ENCODE measurements around the gene MBD2.
"Not testable (repeated sequence)": the region's sequence is repeated elsewhere in the genome, so short reads cannot be mapped to it uniquely, and the experiment has no call there.

MBD2 gene

DNA sequence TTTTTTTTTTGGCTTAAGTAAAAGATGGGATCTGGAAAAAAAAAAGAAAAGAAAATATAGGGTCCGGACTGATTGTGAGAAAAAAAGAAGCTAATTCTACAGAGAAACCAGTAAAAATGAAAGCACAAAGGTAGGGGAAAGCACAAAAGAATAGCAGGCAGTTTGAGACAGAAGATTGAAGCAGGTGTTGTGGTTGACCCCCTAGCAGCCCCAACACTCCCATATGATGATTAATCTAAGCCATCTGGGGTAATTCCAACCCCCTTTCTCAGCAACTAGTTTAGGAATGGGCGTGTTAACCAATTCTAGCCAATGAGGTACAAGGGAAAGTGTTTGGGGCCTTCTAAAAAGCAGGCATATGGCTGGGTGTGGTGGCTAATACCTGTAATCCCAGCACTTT lies 77.0 kb downstream of the MBD2 start:
- peak in 1 of 2 experiments; percentile 38 for DNase-seq

DNA sequence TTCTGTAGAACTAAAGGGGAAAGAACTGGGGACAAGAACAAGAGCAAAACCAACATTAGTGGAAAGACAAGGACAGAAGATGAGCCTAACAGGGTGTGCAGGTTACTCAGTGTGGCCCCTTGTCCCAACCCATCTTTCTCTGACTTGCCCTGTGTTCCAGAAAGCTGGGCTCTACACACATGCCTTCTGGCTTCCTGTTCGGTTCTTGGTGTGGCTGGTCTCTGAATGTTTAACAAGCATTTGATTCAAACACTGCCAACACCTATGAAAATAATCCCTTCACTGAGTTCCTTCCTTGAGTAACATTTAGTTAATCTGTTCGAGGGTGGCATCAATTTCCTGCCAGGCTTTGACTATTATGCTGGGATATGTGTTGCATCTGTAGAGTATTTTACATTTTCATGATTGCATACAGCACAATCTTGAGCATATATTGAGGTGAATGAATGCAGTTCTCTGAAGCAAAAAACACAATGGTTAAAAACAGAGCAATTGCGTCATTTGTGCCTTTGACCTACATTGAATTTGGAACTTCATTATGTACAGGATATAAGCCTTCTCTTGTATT lies 83.3 kb downstream of the MBD2 start:
- DNase-seq, result no peak

DNA sequence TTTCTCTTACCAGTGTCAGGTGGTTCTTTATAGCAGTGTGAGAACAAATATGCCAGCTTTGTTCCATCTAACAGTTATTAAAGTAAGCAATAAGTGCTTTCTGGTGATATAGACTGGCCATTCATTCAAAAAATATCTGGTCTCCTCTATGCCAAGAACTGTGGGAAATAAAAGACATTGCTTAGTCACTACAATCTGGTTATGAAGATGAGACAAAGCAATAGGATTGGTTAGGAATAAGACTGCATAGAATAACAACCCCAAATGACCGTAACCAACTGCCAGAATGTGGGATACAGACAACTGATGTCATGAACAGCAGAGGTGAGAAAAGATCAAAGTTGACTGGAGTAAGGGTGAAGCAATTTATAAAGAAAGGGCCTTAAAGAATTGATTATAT lies 83.8 kb downstream of the MBD2 start:
- no peak for DNase-seq

DNA sequence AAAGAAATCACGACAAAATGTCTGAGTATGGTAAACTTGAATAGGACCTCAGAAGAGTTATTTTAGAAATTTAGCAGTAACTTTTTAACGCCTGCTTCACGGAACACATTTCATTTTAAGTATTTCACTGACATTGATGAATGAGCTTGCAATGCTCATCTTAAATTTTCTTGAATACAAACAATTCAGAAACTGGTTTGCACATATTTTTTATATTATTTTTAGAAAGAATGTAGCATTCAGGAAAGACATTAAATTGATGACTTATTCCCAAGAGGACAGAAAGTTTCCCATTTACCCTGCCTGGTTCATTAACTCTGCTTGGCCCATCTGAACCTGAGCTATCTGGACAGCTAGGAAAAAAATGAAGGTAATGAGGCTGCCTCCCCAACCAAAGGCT lies 89.3 kb downstream of the MBD2 start:
- DNase-seq, result no peak

DNA sequence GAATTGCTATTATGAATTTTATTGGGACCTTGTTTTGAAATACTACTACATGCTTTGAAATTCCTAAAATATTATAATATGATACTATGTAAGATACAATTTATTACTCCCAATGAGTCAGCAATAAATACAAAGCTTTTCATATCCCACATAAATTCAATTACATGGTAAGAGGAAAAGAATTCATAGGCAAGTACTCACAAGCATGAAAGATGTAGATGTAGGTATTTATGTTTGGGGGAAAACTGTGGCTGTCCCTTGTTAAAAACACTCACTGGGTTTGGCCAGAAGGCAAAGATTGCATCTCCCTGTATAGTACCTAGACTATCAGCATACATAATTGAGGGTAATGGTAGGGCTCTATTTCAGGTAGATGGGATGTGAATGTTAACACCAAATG lies 90.4 kb downstream of the MBD2 start:
- no peak for DNase-seq

DNA sequence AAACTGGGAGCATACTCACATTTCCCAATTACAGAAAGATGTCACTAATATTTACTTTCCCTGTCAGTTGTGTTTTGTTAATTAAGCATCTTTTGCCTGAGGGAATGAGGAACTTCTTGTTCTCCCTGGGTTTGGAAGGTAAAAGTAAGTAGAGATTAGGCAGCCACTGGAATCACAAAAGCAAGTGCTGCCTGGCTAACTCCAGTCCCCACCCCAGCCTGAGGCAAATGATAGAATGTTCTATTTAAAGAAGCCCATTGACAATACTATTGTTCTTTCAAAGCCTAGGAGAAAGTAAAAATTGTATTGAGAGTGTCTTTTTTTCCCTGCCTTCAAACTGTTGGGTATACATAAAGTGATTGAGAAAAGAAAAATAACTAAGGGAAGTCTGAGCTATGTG lies 93.8 kb downstream of the MBD2 start:
- no peak for DNase-seq

DNA sequence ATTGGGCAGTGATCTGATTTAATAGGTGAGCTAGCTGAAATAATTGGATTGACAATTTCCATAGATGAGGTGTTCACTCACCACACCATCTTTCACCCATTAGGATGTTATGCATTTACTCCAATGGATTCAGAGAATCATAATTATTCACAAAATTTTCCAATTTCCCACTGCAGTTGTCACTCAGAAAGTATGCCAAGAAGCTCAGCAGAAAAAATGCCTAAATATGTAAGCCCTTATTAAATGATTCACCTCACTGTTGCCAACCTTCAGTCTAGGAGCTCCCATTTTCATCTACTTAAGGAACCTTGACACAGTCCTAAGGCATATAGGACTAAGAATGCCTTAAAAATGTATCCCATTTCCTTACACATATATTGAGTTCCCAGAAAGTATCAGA lies 94.3 kb downstream of the MBD2 start:
- DNase-seq, result no peak

DNA sequence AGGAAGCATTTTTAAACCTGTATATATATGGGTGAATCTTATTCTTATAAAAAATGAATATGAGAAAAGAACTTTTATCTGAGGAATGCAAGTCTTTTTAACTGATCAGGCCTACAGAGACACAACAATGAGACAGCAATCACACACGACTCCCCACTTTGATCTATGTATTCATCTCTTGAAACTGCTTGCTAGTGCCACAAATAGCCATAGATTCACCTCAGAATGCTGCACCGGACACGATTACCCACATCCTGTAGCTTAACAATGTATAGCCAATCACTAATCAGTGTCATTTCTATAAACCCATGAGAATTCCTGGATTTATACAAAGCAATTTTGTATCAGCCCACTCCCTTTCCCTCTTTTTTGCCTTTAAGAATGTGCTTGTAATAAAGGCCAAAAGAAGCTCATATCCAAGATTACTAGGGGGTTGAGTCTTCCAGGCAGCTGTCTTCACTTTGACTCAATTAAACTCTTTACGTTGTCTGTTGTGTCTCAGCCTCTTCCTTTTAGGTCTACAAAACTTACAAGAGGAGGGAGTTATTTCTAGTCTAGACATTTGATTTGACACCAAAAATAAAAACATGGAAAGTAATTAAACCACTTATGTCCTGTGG lies 94.9 kb downstream of the MBD2 start:
- no peak for DNase-seq

DNA sequence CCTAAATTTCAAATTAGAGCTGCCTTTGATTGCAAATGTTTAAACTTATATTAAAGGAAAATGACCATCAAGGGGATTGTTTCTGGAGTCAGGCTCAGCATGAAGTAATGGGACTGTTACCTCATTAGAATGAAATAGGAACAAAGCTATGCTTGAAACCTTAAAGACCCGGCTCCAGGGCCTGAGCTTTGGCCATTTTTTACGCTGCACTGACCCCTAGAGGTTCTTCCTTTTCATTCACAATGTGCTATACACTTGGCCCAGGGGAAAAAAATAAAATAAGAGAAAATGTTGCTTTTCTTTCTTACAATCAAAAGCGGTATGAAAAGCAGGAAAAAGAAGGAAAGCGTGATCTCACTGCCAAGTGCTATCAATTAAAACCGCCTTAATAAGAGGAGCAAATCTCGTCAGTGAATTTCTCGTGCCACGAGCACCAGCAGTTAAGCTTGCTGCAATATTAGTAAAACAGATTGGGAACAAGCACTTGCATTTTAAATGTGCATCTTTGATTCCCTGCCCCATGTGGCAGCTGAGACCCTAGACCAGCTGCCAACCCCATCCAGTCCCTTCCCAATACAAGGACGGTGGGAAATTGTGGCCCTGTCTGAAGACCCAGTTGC lies 96.6 kb downstream of the MBD2 start:
- DNase-seq, result no peak

DNA sequence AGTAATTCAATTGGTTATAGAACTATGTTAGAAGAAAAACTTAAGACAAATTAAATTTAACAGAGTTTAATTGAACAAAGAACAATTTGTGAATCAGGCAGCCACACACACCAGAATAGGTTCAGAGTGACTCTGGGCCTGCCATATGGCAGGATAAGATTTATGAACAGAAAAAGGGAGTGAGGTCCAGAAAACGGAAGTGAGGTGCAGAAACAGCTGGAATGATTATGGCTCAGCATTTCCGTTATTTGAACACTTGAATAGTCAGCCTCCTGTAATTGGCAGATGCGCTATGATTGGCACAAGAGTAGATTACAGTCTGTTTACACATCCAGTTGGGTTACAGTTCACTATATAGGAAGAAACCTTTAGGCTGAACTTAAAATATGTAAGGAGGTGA lies 99.0 kb downstream of the MBD2 start:
- DNase-seq, result no peak

DNA sequence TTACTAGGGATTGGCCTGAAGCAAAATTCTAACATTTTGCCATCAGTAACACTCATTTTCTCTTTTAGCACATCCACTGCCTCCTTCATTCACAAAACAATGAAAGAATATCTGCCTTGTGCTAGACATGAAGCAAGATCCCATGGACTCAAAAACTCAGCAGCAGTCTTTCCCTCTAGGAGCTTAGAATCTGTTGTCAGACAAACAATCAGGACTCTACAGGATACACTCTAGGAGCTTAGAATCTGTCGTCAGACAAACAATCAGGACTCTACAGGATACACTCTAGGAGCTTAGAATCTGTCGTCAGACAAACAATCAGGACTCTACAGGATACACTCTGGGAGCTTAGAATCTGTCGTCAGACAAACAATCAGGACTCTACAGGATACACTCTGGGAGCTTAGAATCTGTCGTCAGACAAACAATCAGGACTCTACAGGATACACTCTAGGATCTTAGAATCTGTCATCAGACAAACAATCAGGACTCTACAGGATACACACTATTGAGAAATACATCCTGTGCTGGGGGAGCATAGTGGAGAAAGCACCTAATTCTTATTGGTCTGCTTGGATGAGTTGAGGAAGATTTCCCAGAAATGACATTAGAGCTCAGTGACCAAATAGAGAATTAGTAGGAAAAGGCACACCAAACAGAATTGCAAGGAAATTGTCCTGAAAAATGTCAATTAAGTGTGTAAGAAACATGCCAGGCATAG lies 100.6 kb downstream of the MBD2 start:
- DNase-seq, result not testable (repeated sequence)

DNA sequence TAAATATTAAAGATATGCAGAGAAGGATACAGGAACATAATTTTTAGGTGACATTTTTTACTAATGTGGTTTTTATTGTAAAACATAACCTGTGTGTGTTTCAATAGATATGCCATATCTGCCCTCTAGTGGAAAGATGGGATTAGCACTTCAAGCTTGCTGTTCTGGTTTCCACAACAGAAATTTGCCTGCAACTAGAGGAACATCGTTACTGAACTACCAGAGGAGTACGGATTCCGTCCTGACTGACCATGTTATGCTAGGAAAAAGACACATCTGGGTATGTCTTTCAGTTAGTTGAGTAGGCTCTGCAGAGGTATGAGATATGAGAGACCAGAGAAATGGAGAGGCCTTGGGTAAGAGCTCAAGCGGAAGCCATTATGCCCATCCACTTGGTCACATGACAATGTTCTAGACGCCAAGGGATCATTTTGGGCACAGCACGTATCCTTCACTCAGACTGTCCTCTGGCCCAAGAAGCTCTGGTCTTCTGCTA lies 104.9 kb downstream of the MBD2 start:
- DNase-seq, result peak; percentile 30 to 34

DNA sequence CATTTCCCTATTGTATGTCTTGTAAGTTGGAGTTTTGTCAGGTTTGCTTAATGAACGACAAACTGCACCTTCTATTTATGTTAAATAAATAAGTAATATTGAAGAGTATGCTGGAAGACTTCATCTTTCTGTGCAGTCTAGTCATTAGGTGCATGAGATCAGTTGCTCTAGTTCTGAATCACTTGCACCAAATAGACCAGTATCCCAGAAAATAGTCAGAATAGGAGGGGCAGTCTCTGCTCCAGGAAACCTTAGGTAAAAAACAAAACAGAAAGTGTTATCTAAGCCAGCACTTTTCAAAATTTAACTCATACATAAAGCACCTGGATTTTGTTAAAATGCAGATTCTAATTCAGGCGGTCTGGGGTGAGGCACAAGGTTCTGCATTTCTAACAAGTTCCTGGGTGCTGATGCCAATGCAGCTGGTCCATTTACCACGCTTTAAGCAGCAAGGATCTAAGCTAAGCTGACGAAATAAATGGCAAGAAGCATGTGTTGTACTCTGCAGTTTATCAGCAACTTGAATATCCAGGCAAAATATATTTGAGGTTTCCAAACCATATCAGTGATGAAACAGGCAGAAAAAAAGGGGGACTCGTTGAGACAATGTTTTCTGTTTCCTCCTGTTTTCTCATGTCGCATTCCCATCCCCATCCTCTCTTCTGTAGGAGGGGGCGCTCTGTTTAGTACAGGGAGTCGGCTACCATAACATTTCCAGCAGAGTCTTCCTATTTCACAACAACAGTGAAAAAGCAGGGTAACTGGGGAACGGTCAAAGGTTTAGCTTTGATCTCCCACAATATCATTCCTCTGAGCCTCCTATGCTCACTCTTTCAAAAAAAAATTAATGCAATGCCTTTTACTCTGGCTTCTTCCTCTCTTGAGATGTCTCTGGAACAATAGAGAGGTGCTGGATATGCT lies 106.4 kb downstream of the MBD2 start:
- DNase-seq, result no peak

DNA sequence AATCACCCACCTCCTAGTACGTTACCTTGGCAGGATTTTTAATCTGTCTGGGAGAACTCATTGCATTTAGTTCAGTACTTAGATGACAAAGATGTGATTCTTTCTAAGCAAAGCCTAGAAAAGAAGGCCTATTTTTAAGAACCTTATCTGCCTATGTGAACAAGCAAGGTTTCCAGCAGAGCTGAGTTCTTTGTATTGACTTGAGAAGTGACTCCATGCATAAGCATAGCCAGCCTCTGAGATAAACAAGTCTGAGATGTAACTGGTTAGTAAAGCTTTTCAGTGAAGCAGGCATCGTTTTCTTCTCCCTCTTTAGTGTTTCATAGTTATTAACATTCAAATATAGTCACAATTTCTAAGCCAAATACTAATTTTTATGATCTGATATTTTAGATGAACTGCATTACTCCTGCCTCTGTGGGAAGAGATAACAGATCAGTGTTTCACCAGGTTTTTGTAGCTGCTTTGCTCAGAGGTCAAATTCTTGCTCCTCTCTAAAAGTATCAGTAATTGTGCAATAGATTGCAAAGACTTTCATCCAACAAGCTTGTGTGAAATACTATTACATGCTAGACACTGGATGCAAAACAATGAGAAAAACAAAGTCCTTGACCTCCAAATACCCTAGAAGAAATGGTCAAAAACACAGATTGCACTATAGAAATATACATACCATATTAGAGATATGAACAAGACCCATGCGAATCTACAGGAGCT lies 107.8 kb downstream of the MBD2 start:
- no peak for DNase-seq

DNA sequence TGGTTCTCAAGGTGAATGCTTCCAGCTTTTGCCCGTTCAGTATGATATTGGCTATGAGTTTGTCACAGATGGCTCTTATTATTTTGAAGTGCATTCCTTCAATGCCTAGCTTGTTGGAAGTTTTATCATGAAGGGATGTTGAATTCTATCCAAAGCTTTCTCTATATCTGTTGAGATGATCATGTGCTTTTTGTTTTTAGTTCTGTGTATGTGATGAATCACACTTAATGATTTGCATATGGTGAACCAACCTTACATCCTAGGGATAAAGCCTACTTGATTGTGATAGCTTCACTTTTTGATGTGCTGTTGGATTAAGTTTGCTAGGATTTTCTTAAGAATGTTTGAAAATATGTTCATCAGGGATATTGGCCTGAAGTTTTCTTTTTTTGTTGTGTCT lies 112.1 kb downstream of the MBD2 start:
- no peak for DNase-seq

DNA sequence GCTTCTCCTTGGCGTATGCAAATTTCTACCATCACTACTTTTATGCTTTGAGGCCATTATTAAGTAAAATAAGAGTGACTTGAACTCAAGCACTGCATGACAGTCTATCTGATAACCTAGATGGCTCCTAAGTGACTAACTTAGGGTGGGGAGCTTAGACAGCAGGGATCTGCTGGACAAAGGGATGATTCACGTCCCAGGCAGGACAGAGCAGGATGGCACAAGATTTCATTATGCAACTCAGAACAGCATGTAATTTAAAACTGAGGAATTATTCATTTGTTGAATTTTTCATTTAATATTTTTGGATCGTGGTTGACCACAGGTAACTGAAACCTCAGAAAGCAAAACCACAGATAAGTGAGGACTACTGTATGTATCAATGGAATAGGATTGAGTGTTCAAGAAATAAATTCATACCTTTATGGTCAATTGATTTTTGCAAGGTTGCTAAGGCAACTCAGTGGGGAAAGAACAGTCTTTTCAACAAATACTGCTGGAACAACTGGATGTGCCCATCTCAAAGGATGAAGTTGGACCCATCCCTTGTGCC lies 115.3 kb downstream of the MBD2 start:
- DNase-seq, result no peak

DNA sequence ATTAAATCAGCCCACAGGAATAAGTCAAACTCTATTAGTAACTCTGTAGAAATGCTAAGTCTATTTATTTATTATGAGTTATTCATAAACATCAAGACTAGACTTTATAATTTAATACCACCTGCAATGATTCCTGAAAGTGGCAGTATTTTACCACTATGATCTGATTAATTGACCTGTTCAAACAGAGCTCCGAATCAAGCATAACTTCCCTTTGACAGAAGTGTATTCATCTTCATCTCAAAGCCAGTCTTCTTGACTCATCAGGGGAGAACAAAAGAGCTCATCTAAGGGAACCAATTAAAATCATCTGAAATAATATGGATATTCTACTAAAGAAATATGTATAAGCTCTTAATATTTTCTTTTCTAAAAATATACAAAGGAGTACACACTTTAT lies 122.3 kb downstream of the MBD2 start:
- no peak for DNase-seq
